A549 (cell line): ENCODE measurements around the gene GAL3ST3. TPM values are rescaled to one million over a fixed set of nuclear protein-coding genes. Genes with fewer than 3 reads are reported as not detected.
"Not testable (repeated sequence)": the region's sequence is repeated elsewhere in the genome, so short reads cannot be mapped to it uniquely, and the experiment has no call there.

Experiments
- ATAC-seq, 2 experiments: fragments of 200-7000 bp in 1 of 2; fragments of >200 bp in 1 of 2; cut with Nextera tagmentation in 1 of 2; cut with Tn5 transposase in 1 of 2; 3 replicates each; pipeline versions ENCODE4 v1.8.0 to v1.9.1; 2018 to 2020; ENCODE audit warnings: mild to moderate bottlenecking in 1 of 2, moderate library complexity in 1 of 2
- CTCF ChIA-PET: fragments of 300-600 bp; sonication (Branson Sonifier 250); formaldehyde crosslinking; extraction: SDS; loops from one replicate; lab custom pipeline; 2021; ENCODE audit warnings: antibody characterized with exemption, inconsistent platforms; lab: Yijun Ruan, JAX
- POLR2A ChIA-PET: fragments of 350-600 bp; formaldehyde crosslinking; extraction: SDS; loops from one replicate; lab custom pipeline; 2021; ENCODE audit warnings: antibody characterized with exemption, inconsistent platforms; lab: Yijun Ruan, JAX
- DNase-seq, 2 experiments: peaks; one replicate each; pipeline versions ENCODE4 v3.0.0 to v3.0.0-alpha.2; 2011 to 2016; ENCODE audit warnings: low read depth in 1 of 2, low spot score in 1 of 2
- FAIRE-seq: peaks from 2 replicates; lab custom pipeline; 2011; peaks lifted over from hg19 to GRCh38; lab: Jason Lieb, UNC
- H3K27ac ChIP-seq, 2 experiments: fragments of >200 bp; sonication (Bioruptor Twin); formaldehyde crosslinking; 3 replicates each; pipeline ENCODE4 v1.5.1; 2016 to 2017
- H3K4me1 ChIP-seq: fragments of >200 bp; sonication (Bioruptor Twin); formaldehyde crosslinking; 3 replicates; pipeline ENCODE4 v1.6.1; 2016
- H3K4me2 ChIP-seq: fragments of >200 bp; sonication (Bioruptor Twin); formaldehyde crosslinking; 3 replicates; pipeline ENCODE4 v1.6.1; 2016
- H3K4me3 ChIP-seq: fragments of >200 bp; sonication (Bioruptor Twin); formaldehyde crosslinking; 3 replicates; pipeline ENCODE4 v1.5.1; 2016
- H3K9me3 ChIP-seq: fragments of >200 bp; sonication (Bioruptor Twin); formaldehyde crosslinking; 3 replicates; pipeline ENCODE4 v1.6.1; 2016
- BHLHE40 ChIP-seq: IDR thresholded peaks from 2 replicates; pipeline ENCODE4 v1.6.1; 2012; ENCODE audit warnings: low read depth, low read length, inconsistent platforms
- EHMT2 ChIP-seq: fragments of 200-600 bp; sonication (generic); IDR thresholded peaks from 2 replicates; pipeline ENCODE4 v1.6.1; 2016; ENCODE audit warnings: antibody characterized with exemption, low read depth, mild to moderate bottlenecking, moderate library complexity
- ESRRA ChIP-seq: fragments of 150-350 bp; IDR thresholded peaks from 2 replicates; pipeline ENCODE4 v1.6.1; 2014; ENCODE audit warnings: mild to moderate bottlenecking, low read length, borderline replicate concordance
- FOSB ChIP-seq: fragments of 250-450 bp; sonication (Bioruptor Pico); IDR thresholded peaks from 2 replicates; pipeline ENCODE4 v1.5.0; 2020; ENCODE audit warnings: mild to moderate bottlenecking, moderate library complexity
- FOSL2 ChIP-seq, 2 experiments: fragments of 450-650 bp in 1 of 2; fragments of >200 bp in 1 of 2; sonication (Bioruptor Twin) in 1 of 2; formaldehyde crosslinking; IDR thresholded peaks; 2 replicates each; pipeline versions ENCODE4 v1.5.0 to v1.6.1; 2016 to 2020; ENCODE audit warnings: mild to moderate bottlenecking in 1 of 2, moderate library complexity in 1 of 2
- FOXS1 ChIP-seq: fragments of 250-450 bp; sonication (Bioruptor Pico); IDR thresholded peaks from 2 replicates; pipeline ENCODE4 v1.5.0; 2020; ENCODE audit warnings: mild to moderate bottlenecking, moderate library complexity
- GATA3 ChIP-seq: IDR thresholded peaks from 2 replicates; pipeline ENCODE4 v1.6.1; 2012; ENCODE audit warnings: borderline replicate concordance
- HOXB13 ChIP-seq: fragments of 250-450 bp; sonication (Bioruptor Pico); IDR thresholded peaks from 2 replicates; pipeline ENCODE4 v1.5.0; 2020; ENCODE audit warnings: low read depth, mild to moderate bottlenecking, moderate library complexity
- HOXB5 ChIP-seq: fragments of 250-450 bp; sonication (Bioruptor Pico); IDR thresholded peaks from 2 replicates; pipeline ENCODE4 v1.5.0; 2020; ENCODE audit warnings: mild to moderate bottlenecking, moderate library complexity
- KDM1A ChIP-seq: fragments of 200-600 bp; sonication (generic); IDR thresholded peaks from 2 replicates; pipeline ENCODE4 v1.6.1; 2016; ENCODE audit warnings: low read depth, mild to moderate bottlenecking
- MAFK ChIP-seq: fragments of 450-650 bp; IDR thresholded peaks from 2 replicates; pipeline ENCODE4 v1.6.1; 2014; ENCODE audit not compliant: partially characterized antibody
- MYC ChIP-seq: IDR thresholded peaks from 2 replicates; pipeline ENCODE4 v1.6.1; 2012; ENCODE audit warnings: mild to moderate bottlenecking, inconsistent platforms, low read length, improper control_type of control experiment, borderline replicate concordance
- NFE2L2 ChIP-seq: fragments of 150-350 bp; conservative IDR thresholded peaks from 2 replicates; pipeline ENCODE4 v1.6.1; 2014; ENCODE audit warnings: low read length
- NPAS2 ChIP-seq: fragments of 250-450 bp; sonication (Bioruptor Pico); IDR thresholded peaks from 2 replicates; pipeline ENCODE4 v1.8.0; 2022; ENCODE audit warnings: mild to moderate bottlenecking, moderate library complexity, borderline replicate concordance
- PHF8 ChIP-seq: fragments of 200-600 bp; sonication (generic); IDR thresholded peaks from 2 replicates; pipeline ENCODE4 v1.6.1; 2016; ENCODE audit warnings: low read depth, mild to moderate bottlenecking, antibody characterized with exemption, moderate library complexity, borderline replicate concordance
- POLR2A ChIP-seq: IDR thresholded peaks from 2 replicates; pipeline ENCODE4 v1.6.1; 2012; ENCODE audit warnings: mild to moderate bottlenecking, low read length
- REST ChIP-seq: fragments of 200-600 bp; sonication (generic); IDR thresholded peaks from 2 replicates; pipeline ENCODE4 v1.6.1; 2016; ENCODE audit warnings: antibody characterized with exemption, mild to moderate bottlenecking, moderate library complexity
- RNF2 ChIP-seq: fragments of 200-600 bp; sonication (generic); IDR thresholded peaks from 2 replicates; pipeline ENCODE4 v1.6.1; 2016; ENCODE audit warnings: low read depth, mild to moderate bottlenecking, antibody characterized with exemption, moderate library complexity, borderline replicate concordance
- SMC3 ChIP-seq: fragments of >200 bp; sonication (Bioruptor Twin); formaldehyde crosslinking; IDR thresholded peaks from 3 replicates; pipeline ENCODE4 v1.6.1; 2018; ENCODE audit warnings: inconsistent platforms
- SREBF2 ChIP-seq: fragments of 450-650 bp; IDR thresholded peaks from 2 replicates; pipeline ENCODE4 v1.6.1; 2014; ENCODE audit warnings: mild to moderate bottlenecking, moderate library complexity
- whole genome bisulfite sequencing: methylation state at CpG from one replicate; pipeline ENCODE4 v1.1.6; 2017; ENCODE audit errors: missing lambda C conversion rate; 5-methylcytosine and 5-hydroxymethylcytosine counted together
- polyA plus RNA-seq, 4 experiments: library from polyadenylated mRNA; depleted of rRNA in 3 of 4; stranded (reverse); fragments of >200 nt; fragmentation: RNase III in 1 of 4; extraction: RNeasy Plus Mini Kit Qiagen cat#74134 plus additional on column Dnase treatment in 1 of 4; gene quantifications; 2 replicates in 3 of 4; 3 replicates in 1 of 4; pipeline ENCODE4 v1.2.3, GENCODE V29; 2011 to 2017
- TF ChIP-seq, protein P1 (sequence below): fragments of 250-450 bp; sonication (Bioruptor Pico); IDR thresholded peaks from 2 replicates; pipeline ENCODE4 v1.5.0; 2020; ENCODE audit warnings: low read depth, mild to moderate bottlenecking, moderate library complexity
- TF ChIP-seq, protein P2 (sequence below): IDR thresholded peaks from 2 replicates; pipeline ENCODE4 v1.6.1; 2012; ENCODE audit warnings: low read depth, borderline replicate concordance
- TF ChIP-seq, protein P3 (sequence below): fragments of 450-650 bp; IDR thresholded peaks from 2 replicates; pipeline ENCODE4 v1.6.1; 2014; ENCODE audit warnings: antibody characterized with exemption

Gene GAL3ST3
- polyA plus RNA-seq, 2 of the 4 experiments (the other 2 are of a cell fraction), result not detected

DNA sequence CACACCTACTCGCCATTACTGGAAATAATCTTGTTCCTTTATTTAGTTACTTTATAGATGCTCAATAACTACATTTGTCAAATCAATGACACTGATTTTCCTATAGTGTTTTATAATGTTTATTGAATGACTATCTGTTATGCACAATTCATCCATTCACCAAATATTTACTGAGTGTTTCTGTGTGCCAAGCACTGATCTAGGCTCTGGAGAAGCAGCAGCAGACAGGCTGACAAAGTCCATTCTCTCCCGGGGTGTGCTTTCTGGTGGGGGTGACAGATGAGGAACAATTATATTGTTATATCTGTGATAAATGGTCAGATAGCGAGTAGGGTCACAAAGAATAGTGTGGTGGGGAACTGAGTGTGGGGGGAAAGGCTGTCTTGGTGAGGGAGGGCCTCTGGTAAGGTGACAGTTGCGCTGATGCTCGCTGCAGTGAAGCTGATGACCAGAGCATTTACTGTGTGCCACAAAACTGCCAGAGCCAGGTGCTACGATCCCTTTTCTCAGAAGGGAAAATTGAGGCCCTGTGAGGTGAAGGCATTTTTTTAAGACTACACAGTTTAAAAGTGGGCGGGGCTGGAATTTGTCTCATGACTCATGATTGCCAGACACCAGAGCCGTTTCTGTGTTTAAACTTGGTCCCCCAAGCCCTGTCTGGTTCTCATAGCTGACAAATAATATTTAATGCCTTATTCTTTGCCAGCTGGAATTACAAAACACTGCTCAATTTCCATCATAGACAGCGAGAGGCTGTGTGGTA, 31.3 kb upstream of the GAL3ST3 start:
- ChIA-PET CTCF (interaction anchor here (0.9 to 9.7 kb wide), 11 partner anchors 11 to 142 kb away, joined by 3 to 82 read pairs (median 5); partner anchors contain the start of gene PACS1), POLR2A (interaction anchor here (1.0 kb wide), 1 partner anchor 32 kb away, joined by 3 read pairs; no protein-coding TSS in a partner anchor)
- H3K4me2 ChIP-seq, result peak overlapping the region; percentile 57
- ATAC-seq (peak; percentile 68 to 74; a peak in 4 of 6 replicates), DNase-seq (peak; percentile 49 to 68), FAIRE-seq (no peak)
- 37% methylated on average over 9 of the region's 9 CpGs for WGBS
- TF ChIP-seq GATA3 (peak; percentile 23; the same call in 1 of the 2 replicates), FOSL2 (IDR thresholded peaks at IDR 0.05) (no peak; the same call in 1 of the 2 replicates), FOSL2 (CRISPR knock-in tag; IDR thresholded peaks at IDR 0.05) (peak; percentile 78), HOXB5 (CRISPR knock-in tag) (no peak)
- peaks cover 82% of the 10 kb centered on the region for H3K4me1 ChIP-seq
- H3K27ac ChIP-seq, result peak overlapping the region; percentile 58 to 82
- H3K9me3 ChIP-seq, result no peaks in the 10 kb centered on the region
- no peak overlapping the region for H3K4me3 ChIP-seq

DNA sequence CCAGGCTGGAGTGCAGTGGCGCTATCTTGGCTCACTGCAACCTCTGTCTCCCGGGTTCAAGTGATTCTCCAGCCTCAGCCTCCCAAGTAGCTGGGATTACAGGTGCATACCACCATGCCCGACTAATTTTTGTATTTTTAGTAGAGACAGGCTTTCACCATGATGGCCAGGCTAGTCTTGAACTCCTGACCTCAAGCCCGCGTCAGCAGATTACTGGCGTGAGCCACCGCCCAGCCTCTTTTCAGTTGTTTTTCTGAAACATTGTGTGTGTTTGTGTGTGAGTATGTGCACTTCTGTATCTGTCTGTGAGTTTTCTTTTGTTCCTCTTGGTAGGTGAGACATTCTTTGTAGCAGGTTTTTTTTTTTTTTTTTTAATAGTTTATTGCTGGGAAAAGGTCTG, 30.0 kb upstream of the GAL3ST3 start:
- CTCF ChIA-PET, result interaction anchor here (0.6 to 9.7 kb wide), 4 partner anchors 9 to 144 kb away, joined by 3 to 82 read pairs (median 6); partner anchors contain the start of gene PACS1

DNA sequence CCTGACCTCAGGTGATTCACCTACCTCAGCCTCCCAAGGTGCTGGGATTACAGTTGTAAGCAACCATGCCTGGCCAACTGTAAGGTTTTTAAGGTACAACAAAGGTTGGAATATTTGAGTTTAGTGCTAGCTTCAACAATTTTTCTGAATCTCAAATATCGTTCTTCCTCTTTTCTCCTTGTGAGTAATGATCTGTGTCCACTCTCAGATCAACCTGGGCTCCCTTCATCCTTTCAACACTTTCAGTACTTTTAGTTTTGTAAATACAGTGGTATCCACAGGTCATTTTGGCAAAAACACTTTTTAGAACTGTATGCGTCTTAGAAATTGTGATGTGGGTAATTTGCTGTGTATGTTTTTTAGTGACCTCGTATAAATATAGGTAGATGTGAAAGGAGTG, 29.0 kb upstream of the GAL3ST3 start:
- CTCF ChIA-PET, result interaction anchor here (0.8 to 9.7 kb wide), 6 partner anchors 8 to 56 kb away, joined by 3 to 82 read pairs (median 3); partner anchors contain the start of gene PACS1
- DNase-seq (no peak), FAIRE-seq (no peak), ATAC-seq (no peak)
- Histone ChIP-seq H3K4me3 (no peak overlapping the region), H3K4me2 (no peak overlapping the region), H3K9me3 (no peaks in the 10 kb centered on the region), H3K27ac (no peak overlapping the region), H3K4me1 (peaks cover 61% of the 10 kb centered on the region)
- 88% methylated on average over 3 of the region's 3 CpGs for WGBS
- no peak for TF ChIP-seq HOXB13
- TF ChIP-seq GATA3, result no peak
- TF ChIP-seq FOXS1 (CRISPR knock-in tag), result no peak
- TF ChIP-seq SREBF2, result no peak
- TF ChIP-seq, protein P1, sequence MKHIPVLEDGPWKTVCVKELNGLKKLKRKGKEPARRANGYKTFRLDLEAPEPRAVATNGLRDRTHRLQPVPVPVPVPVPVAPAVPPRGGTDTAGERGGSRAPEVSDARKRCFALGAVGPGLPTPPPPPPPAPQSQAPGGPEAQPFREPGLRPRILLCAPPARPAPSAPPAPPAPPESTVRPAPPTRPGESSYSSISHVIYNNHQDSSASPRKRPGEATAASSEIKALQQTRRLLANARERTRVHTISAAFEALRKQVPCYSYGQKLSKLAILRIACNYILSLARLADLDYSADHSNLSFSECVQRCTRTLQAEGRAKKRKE, result no peak
- no peak for TF ChIP-seq NPAS2 (CRISPR knock-in tag)
- TF ChIP-seq, protein P2, sequence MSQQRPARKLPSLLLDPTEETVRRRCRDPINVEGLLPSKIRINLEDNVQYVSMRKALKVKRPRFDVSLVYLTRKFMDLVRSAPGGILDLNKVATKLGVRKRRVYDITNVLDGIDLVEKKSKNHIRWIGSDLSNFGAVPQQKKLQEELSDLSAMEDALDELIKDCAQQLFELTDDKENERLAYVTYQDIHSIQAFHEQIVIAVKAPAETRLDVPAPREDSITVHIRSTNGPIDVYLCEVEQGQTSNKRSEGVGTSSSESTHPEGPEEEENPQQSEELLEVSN, result no peak
- no peak for TF ChIP-seq SMC3
- no peak for TF ChIP-seq BHLHE40
- no peak for TF ChIP-seq RNF2
- no peak for TF ChIP-seq MYC
- TF ChIP-seq NFE2L2, result no peak
- no peak for TF ChIP-seq EHMT2
- POLR2A ChIA-PET, result interaction anchor here (0.6 to 0.7 kb wide), 2 partner anchors 30 to 217 kb away, joined by 3 to 5 read pairs; no protein-coding TSS in a partner anchor

More for the DNA sequence above, 30.0 kb upstream of the GAL3ST3 start:
- H3K4me2 ChIP-seq, result peak overlapping the region; percentile 57; the same call in 2 of the 3 replicates
- H3K27ac ChIP-seq, result peak overlapping the region in 1 of 2 experiments; percentile 82; a peak in 2 of 6 replicates
- FAIRE-seq, POLR2A ChIA-PET, ATAC-seq, DNase-seq, H3K9me3 ChIP-seq, H3K4me3 ChIP-seq: not testable (repeated sequence)
- 76% methylated on average over 7 of the region's 7 CpGs for WGBS
- peaks cover 69% of the 10 kb centered on the region for H3K4me1 ChIP-seq
- peak; percentile 51 for TF ChIP-seq MAFK

DNA sequence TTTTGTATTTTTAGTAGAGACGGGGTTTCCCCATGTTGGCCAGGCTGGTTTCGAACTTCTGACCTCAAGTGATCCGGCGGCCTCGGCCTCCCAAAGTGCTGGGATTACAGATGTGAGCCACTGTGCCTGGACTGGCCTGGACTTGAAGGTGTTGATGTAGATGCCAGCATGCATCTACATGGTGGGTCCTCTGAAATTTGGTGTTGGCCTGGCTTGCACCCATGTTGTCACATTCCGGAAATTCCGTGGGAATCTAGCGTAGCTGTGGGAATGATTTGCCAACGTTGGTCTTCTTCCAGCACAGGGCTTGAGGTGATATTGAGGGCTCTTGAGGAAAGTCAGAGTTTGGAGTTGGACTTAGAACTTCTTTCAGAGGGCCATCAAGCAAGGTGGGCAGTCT, 27.6 kb upstream of the GAL3ST3 start:
- ATAC-seq, result no peak
- H3K4me2 ChIP-seq, result no peak overlapping the region
- POLR2A ChIA-PET, result no interaction called here
- no peak for FAIRE-seq
- CTCF ChIA-PET, result interaction anchor here (0.8 to 9.7 kb wide), 7 partner anchors 7 to 48 kb away, joined by 3 to 82 read pairs (median 3); partner anchors contain the start of genes PACS1 and SF3B2
- H3K27ac ChIP-seq, result peak overlapping the region in 1 of 2 experiments; percentile 8; a peak in 2 of 6 replicates
- WGBS, result 86% methylated on average over 9 of the region's 9 CpGs
- peaks cover 59% of the 10 kb centered on the region for H3K4me1 ChIP-seq
- no peak for DNase-seq
- H3K9me3 ChIP-seq, result no peaks in the 10 kb centered on the region
- H3K4me3 ChIP-seq, result no peak overlapping the region
- TF ChIP-seq ESRRA (no peak), POLR2A (no peak), KDM1A (no peak), REST (no peak), PHF8 (no peak), FOSB (CRISPR knock-in tag) (no peak)
- TF ChIP-seq, protein P3, sequence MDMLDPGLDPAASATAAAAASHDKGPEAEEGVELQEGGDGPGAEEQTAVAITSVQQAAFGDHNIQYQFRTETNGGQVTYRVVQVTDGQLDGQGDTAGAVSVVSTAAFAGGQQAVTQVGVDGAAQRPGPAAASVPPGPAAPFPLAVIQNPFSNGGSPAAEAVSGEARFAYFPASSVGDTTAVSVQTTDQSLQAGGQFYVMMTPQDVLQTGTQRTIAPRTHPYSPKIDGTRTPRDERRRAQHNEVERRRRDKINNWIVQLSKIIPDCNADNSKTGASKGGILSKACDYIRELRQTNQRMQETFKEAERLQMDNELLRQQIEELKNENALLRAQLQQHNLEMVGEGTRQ, result no peak
